Heart left ventricle (tissue), 16 donors: ENCODE results near the gene OSGIN1. TPM values are rescaled to one million over a fixed set of nuclear protein-coding genes. Genes with fewer than 3 reads are reported as not detected.
A peak's percentile ranks its signal among the peaks of the same experiment; 100 is the strongest.

ENCODE experiments used
- ATAC-seq, 4 donors: fragments of 200-7000 bp; cut with Tn5 transposase; one replicate each; pipeline ENCODE4 v1.9.1; 2020 to 2022; ENCODE audit warnings: moderate library complexity in 4 of 4, mild to moderate bottlenecking in 3 of 4, moderate number of reproducible peaks in 1 of 4
- DNase-seq, 5 donors: peaks; one replicate each; pipeline ENCODE4 v3.0.0-alpha.2; 2020
- H3K27ac ChIP-seq, 12 donors: fragments of 200-600 bp; sonication (generic) in 4 of 12; one replicate each; pipeline versions ENCODE4 v1.5.0 to v1.8.0; 2016 to 2022; ENCODE audit warnings: mild to moderate bottlenecking in 2 of 12
- H3K27me3 ChIP-seq, 9 donors: fragments of 200-600 bp; sonication (generic) in 2 of 9; one replicate each; pipeline versions ENCODE4 v1.5.1 to v1.8.0; 2016 to 2022; ENCODE audit warnings: mild to moderate bottlenecking in 3 of 9
- H3K36me3 ChIP-seq, 9 donors: fragments of 200-600 bp; sonication (generic) in 2 of 9; one replicate each; pipeline versions ENCODE4 v1.5.0 to v1.8.0; 2018 to 2022; ENCODE audit warnings: mild to moderate bottlenecking in 2 of 9
- H3K4me1 ChIP-seq, 12 donors: fragments of 200-600 bp; sonication (generic) in 4 of 12; one replicate each; pipeline versions ENCODE4 v1.5.0 to v1.8.0; 2016 to 2022; ENCODE audit warnings: mild to moderate bottlenecking in 3 of 12
- H3K4me3 ChIP-seq, 12 donors: fragments of 200-600 bp; sonication (generic) in 4 of 12; one replicate each; pipeline versions ENCODE4 v1.5.0 to v1.8.0; 2017 to 2022; ENCODE audit warnings: mild to moderate bottlenecking in 9 of 12, moderate library complexity in 4 of 12
- H3K9me3 ChIP-seq, 12 donors: fragments of 200-600 bp; sonication (generic) in 4 of 12; one replicate each; pipeline versions ENCODE4 v1.5.0 to v1.8.0; 2016 to 2022; ENCODE audit warnings: mild to moderate bottlenecking in 1 of 12
- CTCF ChIP-seq, 12 donors: fragments of 200-600 bp; sonication (generic) in 4 of 12; IDR thresholded peaks; one replicate each; pipeline versions ENCODE4 v1.5.0 to v1.8.0; 2018 to 2022; ENCODE audit warnings: antibody characterized with exemption in 12 of 12, mild to moderate bottlenecking in 5 of 12
- POLR2A ChIP-seq, 2 donors: fragments of 450-650 bp; IDR thresholded peaks; one replicate each; pipeline ENCODE4 v1.6.1; 2017; ENCODE audit warnings: antibody characterized with exemption in 2 of 2, mild to moderate bottlenecking in 2 of 2, moderate library complexity in 2 of 2
- WGBS, 4 donors: extraction: QIAGEN DNeasy Blood & Tissue Kit in 2 of 4; methylation state at CpG; one replicate each; pipeline versions ENCODE4 v1.1.5 to v1.1.7; 2013 to 2018; 5-methylcytosine and 5-hydroxymethylcytosine counted together
- intact Hi-C, 10 donors: fragments of 100-400 bp; cut with DNase I; formaldehyde crosslinking; loops; one replicate each; pipeline versions ENCODE4 v1.11.1 to v1.14.2; 2022
- polyA plus RNA-seq, 2 donors: library from polyadenylated mRNA; stranded (reverse); fragments of 200-250 nt; gene quantifications; one replicate each; pipeline ENCODE4 v1.2.3, GENCODE V29; 2013
- total RNA-seq, 9 donors: library from RNA; depleted of rRNA in 2 of 9; stranded (reverse); fragments of >200 nt in 2 of 9; fragmentation: NEBNext Ultra II Directional in 3 of 9; extraction: Animal tissue kit (Norgen Biotek cat#: 25700) in 3 of 9; gene quantifications; one replicate each; pipeline versions ENCODE4 v1.1.0 to v1.2.4, GENCODE V29; 2016 to 2023
- donor health status: ischemic (EF 13 %, LVEDD 7.1; RV severe dilation, severe dysfunction).
- donor health status: healthy with polysubstance abuse.
- donor health status: DM: no; HTN: yes; CAD: no.
- donor health status: DM: no; HTN: no; CAD: no.
- donor health status: ischemic (EF 25% LVEDD 6.9; RV normal size, moderate dysfunction).
- donor health status: ischemic (EF 25% LVEDD 5.7; RV mildly dilated, moderate dysfunction).
- donor health status: healthy.
- donor health status: DM: yes; HTN: yes; CAD: no.
- donor health status: ischemic (EF 35%, LVEDD 5.7; RV mildly dilated, moderate dysfunction).
- donor health status: nonischemic (EF 11% LVEDD 7.7; RV severe dilation, severe dysfunction).
- donor health status: DM: yes; HTN: yes; CAD: no.
- donor health status: PGD.
- donor health status: ischemic (EF 29% LVEDD 5.4; RV normal size, mild dysfunction).
- donor health status: nonischemic (EF 23%, LVEDD 6.1; RV moderate dilation, normal function).

Gene OSGIN1
- total and polyA plus RNA-seq, 11 donors: 3.3 to 12.8 (median 7.0) TPM

- H3K27ac ChIP-seq: no peak overlapping the region
- H3K4me3 ChIP-seq: no peak overlapping the region
- TF ChIP-seq POLR2A (IDR thresholded peaks at IDR 0.05) (no peak), CTCF (IDR thresholded peaks at IDR 0.05) (no peak)
- peaks cover 0 to 18% (median 8%) of the 10 kb centered on the region in 12 donors for H3K4me1 ChIP-seq
- DNase-seq: peak in 2 of 5 donors; percentile 18 to 59
- 86 to 95% (median 91%) methylated on average over 17 to 31 of the region's 31 CpGs for WGBS, 4 donors
- peaks cover 0 to 34% (median 20%) of the 10 kb centered on the region in 9 donors for H3K36me3 ChIP-seq
- no peaks in the 10 kb centered on the region for H3K9me3 ChIP-seq
- ATAC-seq: no peak
- H3K27me3 ChIP-seq: no peaks in the 10 kb centered on the region
- intact Hi-C loops: loop anchor here in 3 of 10 donors (5.0 to 10.0 kb wide), 2 partner anchors 96 to 99 kb away; no protein-coding TSS in a partner anchor
Measured at GRCh38 chr16:83923581-83924365, 29.3 kb upstream of the OSGIN1 start.

GRCh38 chr16:83924686-83925085 lies 28.4 kb upstream of the OSGIN1 start:
- no peak overlapping the region for H3K27ac ChIP-seq
- intact Hi-C loops: loop anchor here in 3 of 10 donors (5.0 to 10.0 kb wide), 2 partner anchors 97 to 100 kb away; no protein-coding TSS in a partner anchor
- H3K4me3 ChIP-seq: no peak overlapping the region
- no peak for ATAC-seq
- TF ChIP-seq CTCF (IDR thresholded peaks at IDR 0.05): no peak
- TF ChIP-seq POLR2A (IDR thresholded peaks at IDR 0.05): no peak
- 86 to 94% (median 89%) methylated on average over 11 to 13 of the region's 13 CpGs for WGBS, 4 donors
- no peaks in the 10 kb centered on the region for H3K9me3 ChIP-seq
- H3K36me3 ChIP-seq: peaks cover 0 to 27% (median 15%) of the 10 kb centered on the region in 9 donors
- no peaks in the 10 kb centered on the region for H3K27me3 ChIP-seq
- H3K4me1 ChIP-seq: peaks cover 0 to 18% (median 8%) of the 10 kb centered on the region in 12 donors
- DNase-seq: peak in 2 of 5 donors; percentile 21 to 40

GRCh38 chr16:83925095-83925905 lies 27.7 kb upstream of the OSGIN1 start:
- peaks cover 0 to 21% (median 8%) of the 10 kb centered on the region in 9 donors for H3K36me3 ChIP-seq
- 84 to 87% (median 85%) methylated on average over 12 of the region's 12 CpGs for WGBS, 4 donors
- H3K4me3 ChIP-seq: no peak overlapping the region
- TF ChIP-seq POLR2A (IDR thresholded peaks at IDR 0.05): no peak
- no peak for TF ChIP-seq CTCF (IDR thresholded peaks at IDR 0.05)
- ATAC-seq (no peak), DNase-seq (peak in 3 of 5 donors; percentile 21 to 54 (median 27))
- intact Hi-C loops: loop anchor here in 1 of 10 donors (10.0 kb wide), 1 partner anchor 100 kb away; no protein-coding TSS in a partner anchor
- H3K9me3 ChIP-seq: no peaks in the 10 kb centered on the region
- H3K27ac ChIP-seq: no peak overlapping the region
- H3K4me1 ChIP-seq: peaks cover 0 to 23% (median 10%) of the 10 kb centered on the region in 12 donors
- H3K27me3 ChIP-seq: no peaks in the 10 kb centered on the region
